ENCODE data around the gene CWC25. TPM values are rescaled to one million over a fixed set of nuclear protein-coding genes. Genes with fewer than 3 reads are reported as not detected.

CWC25 gene
- total and polyA plus RNA-seq, 2 of the 13 experiments (the other 11 are each of a cell fraction or from before 2014, with no cell fraction given) = 15.6 to 22.7 TPM

DNA sequence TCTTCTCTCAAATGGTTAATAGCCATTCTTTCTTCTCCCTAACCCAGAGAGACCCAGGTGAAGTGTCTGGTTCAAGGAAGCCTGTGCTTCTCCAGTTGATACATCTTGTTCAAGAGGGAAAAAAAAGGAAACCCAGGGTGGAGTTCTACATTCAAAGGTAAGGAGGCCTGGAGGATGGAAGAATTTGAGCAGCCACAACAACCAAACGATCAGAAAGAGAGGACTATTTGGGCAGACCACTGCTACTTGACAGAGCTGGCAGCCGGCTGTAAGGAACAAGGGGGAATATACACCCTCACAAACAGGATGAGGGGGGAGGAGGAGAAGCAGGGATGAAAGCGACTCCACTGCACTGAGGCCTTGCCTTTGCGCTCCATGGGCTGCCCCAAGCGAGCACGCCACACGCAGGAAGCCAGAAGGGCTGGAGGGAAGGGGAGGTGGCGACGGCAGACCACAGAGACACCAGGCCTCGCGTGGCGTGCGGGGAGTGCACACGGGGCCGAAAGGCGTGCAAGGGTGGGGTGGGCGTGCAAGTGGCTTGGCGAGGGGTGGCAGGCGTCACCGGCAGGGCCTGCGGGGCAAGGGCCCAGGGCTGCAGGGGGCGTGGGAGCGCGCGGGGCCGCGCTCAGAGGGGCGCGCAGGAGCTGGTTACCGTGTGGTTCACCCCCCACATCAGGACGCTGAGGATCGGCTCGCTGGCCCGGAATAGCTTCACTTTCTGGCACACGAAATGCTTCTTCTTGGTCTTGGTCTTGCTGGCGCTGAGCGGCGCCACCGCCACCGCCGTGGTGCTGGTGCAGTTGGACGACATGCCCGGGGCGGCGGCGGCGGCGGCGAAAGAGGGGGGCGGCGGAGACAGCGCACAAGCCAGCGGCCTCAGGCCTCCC is 26.3 kb downstream of the CWC25 start (continued):
- TF ChIP-seq, protein P1, sequence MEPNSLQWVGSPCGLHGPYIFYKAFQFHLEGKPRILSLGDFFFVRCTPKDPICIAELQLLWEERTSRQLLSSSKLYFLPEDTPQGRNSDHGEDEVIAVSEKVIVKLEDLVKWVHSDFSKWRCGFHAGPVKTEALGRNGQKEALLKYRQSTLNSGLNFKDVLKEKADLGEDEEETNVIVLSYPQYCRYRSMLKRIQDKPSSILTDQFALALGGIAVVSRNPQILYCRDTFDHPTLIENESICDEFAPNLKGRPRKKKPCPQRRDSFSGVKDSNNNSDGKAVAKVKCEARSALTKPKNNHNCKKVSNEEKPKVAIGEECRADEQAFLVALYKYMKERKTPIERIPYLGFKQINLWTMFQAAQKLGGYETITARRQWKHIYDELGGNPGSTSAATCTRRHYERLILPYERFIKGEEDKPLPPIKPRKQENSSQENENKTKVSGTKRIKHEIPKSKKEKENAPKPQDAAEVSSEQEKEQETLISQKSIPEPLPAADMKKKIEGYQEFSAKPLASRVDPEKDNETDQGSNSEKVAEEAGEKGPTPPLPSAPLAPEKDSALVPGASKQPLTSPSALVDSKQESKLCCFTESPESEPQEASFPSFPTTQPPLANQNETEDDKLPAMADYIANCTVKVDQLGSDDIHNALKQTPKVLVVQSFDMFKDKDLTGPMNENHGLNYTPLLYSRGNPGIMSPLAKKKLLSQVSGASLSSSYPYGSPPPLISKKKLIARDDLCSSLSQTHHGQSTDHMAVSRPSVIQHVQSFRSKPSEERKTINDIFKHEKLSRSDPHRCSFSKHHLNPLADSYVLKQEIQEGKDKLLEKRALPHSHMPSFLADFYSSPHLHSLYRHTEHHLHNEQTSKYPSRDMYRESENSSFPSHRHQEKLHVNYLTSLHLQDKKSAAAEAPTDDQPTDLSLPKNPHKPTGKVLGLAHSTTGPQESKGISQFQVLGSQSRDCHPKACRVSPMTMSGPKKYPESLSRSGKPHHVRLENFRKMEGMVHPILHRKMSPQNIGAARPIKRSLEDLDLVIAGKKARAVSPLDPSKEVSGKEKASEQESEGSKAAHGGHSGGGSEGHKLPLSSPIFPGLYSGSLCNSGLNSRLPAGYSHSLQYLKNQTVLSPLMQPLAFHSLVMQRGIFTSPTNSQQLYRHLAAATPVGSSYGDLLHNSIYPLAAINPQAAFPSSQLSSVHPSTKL (CRISPR knock-in tag; IDR thresholded peaks at IDR 0.05) = no peak
- TF ChIP-seq TP53 (CRISPR knock-in tag; conservative IDR thresholded peaks at IDR 0.05) = no peak
- TF ChIP-seq HOXA9 (CRISPR knock-in tag; IDR thresholded peaks at IDR 0.05; ENCODE audit: borderline replicate concordance) = no peak
- no peak for TF ChIP-seq ATF1 (CRISPR knock-in tag; IDR thresholded peaks at IDR 0.05)
- TF ChIP-seq, protein P2, sequence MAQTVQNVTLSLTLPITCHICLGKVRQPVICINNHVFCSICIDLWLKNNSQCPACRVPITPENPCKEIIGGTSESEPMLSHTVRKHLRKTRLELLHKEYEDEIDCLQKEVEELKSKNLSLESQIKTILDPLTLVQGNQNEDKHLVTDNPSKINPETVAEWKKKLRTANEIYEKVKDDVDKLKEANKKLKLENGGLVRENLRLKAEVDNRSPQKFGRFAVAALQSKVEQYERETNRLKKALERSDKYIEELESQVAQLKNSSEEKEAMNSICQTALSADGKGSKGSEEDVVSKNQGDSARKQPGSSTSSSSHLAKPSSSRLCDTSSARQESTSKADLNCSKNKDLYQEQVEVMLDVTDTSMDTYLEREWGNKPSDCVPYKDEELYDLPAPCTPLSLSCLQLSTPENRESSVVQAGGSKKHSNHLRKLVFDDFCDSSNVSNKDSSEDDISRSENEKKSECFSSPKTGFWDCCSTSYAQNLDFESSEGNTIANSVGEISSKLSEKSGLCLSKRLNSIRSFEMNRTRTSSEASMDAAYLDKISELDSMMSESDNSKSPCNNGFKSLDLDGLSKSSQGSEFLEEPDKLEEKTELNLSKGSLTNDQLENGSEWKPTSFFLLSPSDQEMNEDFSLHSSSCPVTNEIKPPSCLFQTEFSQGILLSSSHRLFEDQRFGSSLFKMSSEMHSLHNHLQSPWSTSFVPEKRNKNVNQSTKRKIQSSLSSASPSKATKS (CRISPR knock-in tag; IDR thresholded peaks at IDR 0.05) = no peak
- no peak for TF ChIP-seq ZNF207 (IDR thresholded peaks at IDR 0.05; ENCODE audit: borderline replicate concordance)
- TF ChIP-seq FOSL2 (CRISPR knock-in tag; IDR thresholded peaks at IDR 0.05) = no peak
- TF ChIP-seq YEATS2 (CRISPR knock-in tag; IDR thresholded peaks at IDR 0.05; ENCODE audit: borderline replicate concordance) = no peak
- peak; percentile 92 for TF ChIP-seq ZNF891 (CRISPR knock-in tag; IDR thresholded peaks at IDR 0.05)
- TF ChIP-seq ZNF567 (CRISPR knock-in tag; IDR thresholded peaks at IDR 0.05; ENCODE audit: borderline replicate concordance) = no peak
- TF ChIP-seq FOXJ3 (CRISPR knock-in tag; IDR thresholded peaks at IDR 0.05; ENCODE audit: borderline replicate concordance) = no peak
- no peak for TF ChIP-seq U2AF2 (IDR thresholded peaks at IDR 0.05; ENCODE audit: low read depth, low read length)
- no peak; the same call in 1 of the 2 replicates for TF ChIP-seq ZNF232 (CRISPR knock-in tag; IDR thresholded peaks at IDR 0.05; ENCODE audit: borderline replicate concordance)
- TF ChIP-seq, protein P3, sequence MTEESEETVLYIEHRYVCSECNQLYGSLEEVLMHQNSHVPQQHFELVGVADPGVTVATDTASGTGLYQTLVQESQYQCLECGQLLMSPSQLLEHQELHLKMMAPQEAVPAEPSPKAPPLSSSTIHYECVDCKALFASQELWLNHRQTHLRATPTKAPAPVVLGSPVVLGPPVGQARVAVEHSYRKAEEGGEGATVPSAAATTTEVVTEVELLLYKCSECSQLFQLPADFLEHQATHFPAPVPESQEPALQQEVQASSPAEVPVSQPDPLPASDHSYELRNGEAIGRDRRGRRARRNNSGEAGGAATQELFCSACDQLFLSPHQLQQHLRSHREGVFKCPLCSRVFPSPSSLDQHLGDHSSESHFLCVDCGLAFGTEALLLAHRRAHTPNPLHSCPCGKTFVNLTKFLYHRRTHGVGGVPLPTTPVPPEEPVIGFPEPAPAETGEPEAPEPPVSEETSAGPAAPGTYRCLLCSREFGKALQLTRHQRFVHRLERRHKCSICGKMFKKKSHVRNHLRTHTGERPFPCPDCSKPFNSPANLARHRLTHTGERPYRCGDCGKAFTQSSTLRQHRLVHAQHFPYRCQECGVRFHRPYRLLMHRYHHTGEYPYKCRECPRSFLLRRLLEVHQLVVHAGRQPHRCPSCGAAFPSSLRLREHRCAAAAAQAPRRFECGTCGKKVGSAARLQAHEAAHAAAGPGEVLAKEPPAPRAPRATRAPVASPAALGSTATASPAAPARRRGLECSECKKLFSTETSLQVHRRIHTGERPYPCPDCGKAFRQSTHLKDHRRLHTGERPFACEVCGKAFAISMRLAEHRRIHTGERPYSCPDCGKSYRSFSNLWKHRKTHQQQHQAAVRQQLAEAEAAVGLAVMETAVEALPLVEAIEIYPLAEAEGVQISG (CRISPR knock-in tag; IDR thresholded peaks at IDR 0.05) = peak; percentile 34; the same call in 1 of the 2 replicates
- TF ChIP-seq ZZZ3 (CRISPR knock-in tag; IDR thresholded peaks at IDR 0.05; ENCODE audit: borderline replicate concordance) = no peak; the same call in 1 of the 2 replicates
- no peak for TF ChIP-seq MEIS1 (CRISPR knock-in tag; IDR thresholded peaks at IDR 0.05; ENCODE audit: borderline replicate concordance)
- TF ChIP-seq U2AF1 (optimal IDR thresholded peaks at IDR 0.05; ENCODE audit: low read depth, low read length) = no peak
- 0 out of 2 replicates have a peak, but pooled peaks have one; percentile 35 for TF ChIP-seq ZNF605 (CRISPR knock-in tag; IDR thresholded peaks at IDR 0.05)

All from HepG2 (cell line).